HG03521 (cell line): ENCODE data around the gene PRRC1.

ENCODE experiments used
- ATAC-seq: cut with Tn5 transposase; IDR thresholded peaks from one replicate; pipeline ENCODE4 v1.9.1; 2021; ENCODE audit warnings: mild to moderate bottlenecking, moderate library complexity; ENCODE audit not compliant: unreplicated experiment

Gene PRRC1

DNA sequence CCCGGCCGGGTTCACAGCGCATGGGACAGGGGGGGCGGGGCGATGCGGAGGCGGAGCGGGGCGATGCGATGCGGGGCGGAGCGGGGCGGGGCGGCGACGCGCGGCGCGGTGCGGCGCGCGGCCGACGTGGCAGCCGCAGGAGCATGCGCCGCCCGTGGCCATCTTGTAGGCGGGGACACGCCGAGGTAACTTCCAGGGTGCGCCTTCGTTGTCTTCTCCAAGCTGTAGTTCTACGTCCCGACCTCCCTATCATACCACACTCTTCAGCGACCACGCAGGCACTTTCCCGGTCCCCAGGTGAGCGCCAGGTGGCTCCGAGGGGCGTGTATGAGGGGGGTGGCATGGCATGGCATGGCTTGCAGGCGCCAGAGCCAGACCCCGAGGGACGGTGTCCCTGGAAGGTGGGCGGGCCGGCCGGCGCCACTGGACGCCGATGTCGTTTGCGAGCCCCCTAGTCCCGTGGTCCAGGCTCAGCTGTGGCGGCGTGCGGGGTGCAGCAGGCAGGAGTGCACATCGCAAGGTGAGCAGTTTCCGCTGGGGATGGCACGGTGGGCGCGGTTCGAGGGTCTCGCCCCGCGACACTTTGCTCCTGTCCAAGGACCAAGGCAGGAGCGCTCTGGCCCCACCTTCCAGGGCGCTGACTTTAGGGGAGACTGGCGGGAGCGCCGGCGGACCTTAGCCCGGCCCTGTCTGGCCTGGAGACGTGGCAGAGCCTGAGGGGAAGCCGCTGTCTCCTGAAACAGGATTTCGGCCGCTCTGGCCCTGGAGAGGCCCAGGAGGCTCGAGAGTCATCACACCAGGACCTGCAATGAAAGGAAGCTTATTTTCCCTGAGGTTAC lies at the start of gene PRRC1:
PRRC1 (plus strand) TSS at position 161 of the 839 bp plus-strand sequence. CDS start 5,840 bp downstream, outside the sequence.
- peak; percentile 92 for ATAC-seq

DNA sequence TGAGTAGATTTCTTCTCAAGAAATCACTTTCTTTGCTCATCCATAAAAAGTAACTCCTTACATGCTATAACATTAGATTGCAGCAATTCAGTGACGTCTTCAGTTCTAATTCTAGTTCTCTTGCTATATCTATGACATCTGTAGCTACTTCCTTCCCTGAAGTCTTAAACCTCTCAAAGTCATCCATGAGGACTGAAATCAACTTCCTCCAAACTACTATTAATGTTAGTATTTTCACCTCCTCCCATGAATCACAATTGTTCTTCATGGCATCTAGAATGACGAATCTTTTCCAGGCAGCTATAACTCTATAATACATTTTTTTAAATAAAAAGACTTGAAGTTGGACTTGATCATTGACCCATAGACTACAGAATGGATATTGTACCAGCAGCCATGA lies 46.2 kb upstream of the PRRC1 start:
- no peak for ATAC-seq

DNA sequence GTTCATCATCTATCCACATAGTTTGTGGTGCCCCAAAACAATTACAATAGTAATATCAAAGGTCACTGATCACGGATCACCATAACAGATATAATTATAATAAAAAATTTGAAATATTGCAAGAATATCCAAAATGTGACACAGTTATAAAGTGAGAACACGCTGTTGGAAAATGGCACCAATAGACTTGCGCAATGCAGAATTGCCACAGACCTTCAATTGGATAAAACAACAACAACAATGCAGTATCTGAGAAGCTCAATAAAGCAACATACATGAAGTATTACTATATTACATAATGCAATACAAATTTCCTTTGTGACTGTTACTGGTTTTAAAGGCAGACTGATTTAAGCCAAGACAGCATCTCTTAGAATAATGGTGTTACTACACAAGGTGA lies 44.7 kb upstream of the PRRC1 start:
- ATAC-seq: no peak

DNA sequence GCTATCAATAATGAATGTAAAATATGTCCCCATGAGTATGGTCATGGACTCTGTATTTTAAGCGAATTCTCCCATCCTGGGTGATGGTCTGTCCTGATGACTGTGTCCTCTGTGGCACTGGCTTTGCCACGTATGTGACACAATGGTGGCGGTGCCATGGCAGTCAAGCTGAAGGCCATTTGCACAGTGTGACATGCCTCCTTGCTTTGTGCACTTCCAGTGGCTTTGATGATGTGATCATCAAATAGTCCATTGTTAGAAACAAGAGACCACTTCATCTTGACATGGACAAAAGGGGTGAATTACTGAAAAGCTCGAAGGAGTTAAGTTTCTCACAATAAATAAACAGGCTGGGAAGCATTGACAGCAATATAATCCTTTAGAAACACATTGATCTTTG lies 31.0 kb upstream of the PRRC1 start:
- ATAC-seq: no peak

DNA sequence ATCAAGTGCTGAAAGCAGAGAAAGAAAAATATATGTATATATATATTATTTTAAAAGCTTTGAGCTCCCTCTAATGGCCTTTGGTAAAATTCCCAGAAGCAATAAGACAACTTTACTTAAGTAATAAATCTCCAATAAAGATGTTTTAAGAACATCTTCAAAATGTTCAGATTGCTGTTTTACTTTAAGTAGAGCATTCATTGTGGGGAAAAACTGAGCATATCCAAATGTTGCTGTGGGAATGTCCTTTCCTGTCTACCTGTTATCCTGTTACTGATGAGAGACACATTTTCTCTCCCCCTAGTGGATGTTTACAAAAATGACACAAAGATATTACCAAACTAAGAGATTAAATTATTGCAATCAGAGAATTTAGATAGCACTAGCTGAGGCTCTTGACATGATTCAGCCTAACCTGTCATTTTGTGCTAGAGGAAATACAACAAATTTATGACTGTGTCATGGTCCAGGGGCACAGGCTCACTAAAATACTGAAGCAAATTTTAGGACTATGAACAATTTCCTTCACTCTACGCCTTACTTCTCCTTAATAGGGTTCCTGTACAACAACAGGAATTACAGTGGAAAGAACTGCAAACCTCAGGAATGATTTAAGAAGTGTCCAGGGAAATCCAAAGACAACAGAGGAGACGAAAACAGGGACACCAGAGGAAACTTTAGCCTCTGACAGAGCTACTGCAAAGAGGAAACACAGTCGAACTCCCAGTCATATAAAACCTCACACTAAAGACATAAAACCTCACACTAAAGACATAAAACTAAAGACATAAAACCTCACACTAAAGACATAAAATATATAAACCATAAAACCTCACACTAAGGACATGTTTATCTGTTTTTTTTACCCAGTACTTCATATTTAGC lies 24.3 kb upstream of the PRRC1 start:
- peak; percentile 60 for ATAC-seq

DNA sequence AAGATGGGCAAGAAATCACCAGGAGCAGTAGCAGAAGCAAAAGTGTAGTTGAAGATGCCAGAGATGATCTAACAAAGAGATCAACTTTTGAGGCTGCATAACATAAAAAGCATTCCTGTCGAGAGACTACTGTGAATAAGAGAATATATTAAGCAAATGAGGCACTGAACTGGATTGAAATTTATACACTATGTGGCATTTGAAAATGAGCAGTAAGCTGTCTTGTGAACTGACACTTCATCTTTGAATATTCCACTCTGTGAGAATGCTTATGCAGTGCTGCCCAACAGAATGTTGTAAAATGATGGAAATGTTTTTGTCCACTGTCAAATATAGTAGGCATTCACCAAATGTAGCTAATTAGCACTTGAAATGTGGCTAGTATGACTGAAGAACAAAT lies 18.9 kb upstream of the PRRC1 start:
- ATAC-seq: no peak

DNA sequence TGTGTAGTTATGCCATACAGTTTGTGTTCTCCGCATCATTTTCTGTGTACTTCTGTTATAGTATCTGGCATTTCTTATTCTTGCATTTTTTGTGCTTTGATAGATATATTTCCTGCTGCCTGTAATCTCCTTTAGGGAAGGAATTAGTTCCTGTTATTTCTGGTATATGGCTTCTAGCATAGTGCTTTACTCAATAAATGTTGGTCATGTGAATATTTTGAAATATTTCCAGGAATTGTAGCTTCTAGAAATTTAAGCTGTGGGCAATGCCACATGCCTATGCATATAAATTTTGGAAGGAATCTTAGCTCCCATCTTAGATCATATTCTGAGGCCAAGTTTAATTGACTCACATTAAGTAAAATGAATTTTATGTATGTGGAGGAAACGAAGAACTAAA lies 11.5 kb upstream of the PRRC1 start:
- no peak for ATAC-seq

DNA sequence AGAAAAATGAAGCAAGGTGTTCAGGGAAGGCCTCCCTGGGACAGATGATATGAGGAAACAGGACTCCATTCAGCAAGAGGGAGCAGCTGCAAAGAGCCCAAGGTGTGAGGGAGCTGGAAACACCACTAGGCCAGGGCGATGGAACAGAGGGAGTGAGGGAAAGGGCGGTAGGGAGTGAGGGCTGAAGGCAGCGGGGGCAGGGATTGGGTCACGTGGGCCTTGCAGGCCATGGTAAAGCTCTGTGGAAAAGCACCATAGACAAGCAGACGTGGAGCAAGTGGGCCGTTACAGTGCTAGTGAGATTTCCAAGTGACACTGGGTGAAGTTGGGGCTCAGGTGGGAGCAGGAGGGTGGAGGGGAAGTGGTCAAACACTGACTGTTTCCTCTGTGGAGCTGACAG lies 10.8 kb upstream of the PRRC1 start:
- ATAC-seq: no peak

DNA sequence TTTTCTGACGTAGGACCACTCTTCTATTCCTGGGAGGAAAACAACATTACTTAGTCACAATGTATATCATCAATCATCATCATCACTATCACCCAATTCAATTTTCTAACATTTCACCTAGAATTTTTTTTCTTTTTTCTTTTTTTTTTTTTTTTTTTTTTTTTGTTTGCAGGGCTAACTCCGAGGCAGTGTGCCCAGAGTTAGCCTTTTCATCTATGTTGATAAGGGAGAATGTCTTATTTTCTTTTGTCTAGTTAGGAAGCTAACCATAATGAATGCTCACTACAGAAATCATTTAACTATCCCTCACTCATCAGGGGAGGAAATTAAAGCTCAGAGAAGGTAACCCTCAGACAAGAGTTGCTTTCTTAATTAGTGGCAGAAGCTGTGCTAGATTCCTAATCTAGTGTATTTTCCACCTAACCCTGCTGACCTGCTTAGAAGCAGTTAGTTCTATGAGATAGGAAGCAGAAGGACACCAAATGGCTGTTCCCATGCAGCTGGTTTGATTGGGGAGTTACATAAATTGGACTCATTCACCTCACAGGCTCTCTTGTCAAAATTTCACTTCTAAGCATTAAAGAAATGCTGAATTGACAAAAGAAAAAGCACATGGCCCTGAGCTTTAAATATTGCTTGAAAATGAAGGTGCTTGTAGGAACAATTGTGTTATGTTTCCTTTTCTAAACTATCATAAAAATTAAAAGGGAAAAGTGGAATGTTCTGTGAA lies 8.6 kb upstream of the PRRC1 start:
- ATAC-seq: no peak

DNA sequence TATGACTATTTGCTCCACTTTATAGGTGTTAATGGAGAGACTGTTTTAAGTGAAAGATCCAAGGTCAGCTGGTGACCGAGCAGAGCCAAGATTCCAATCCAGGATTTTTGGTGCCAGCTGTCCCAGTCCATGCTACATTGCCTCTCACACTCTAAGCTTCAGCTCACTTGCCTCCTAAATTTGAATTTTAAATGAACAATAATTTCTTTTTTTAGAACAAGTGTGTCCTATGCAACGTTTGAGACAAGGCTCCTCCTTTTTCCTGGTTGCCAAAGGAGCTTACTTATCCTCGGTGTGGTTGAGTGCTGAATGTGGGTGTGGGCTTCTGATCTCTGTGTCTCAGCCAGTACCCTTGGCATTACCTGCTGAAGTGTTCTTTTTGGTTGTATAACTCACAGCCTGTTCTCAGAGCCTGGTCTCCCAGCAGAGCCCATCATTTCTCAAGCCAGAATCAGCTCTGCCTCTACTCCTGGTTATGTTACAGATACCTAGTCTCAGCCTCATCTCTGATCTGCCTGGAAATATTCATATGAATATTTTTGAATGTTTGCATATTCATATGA lies 4.0 kb upstream of the PRRC1 start:
- no peak for ATAC-seq

DNA sequence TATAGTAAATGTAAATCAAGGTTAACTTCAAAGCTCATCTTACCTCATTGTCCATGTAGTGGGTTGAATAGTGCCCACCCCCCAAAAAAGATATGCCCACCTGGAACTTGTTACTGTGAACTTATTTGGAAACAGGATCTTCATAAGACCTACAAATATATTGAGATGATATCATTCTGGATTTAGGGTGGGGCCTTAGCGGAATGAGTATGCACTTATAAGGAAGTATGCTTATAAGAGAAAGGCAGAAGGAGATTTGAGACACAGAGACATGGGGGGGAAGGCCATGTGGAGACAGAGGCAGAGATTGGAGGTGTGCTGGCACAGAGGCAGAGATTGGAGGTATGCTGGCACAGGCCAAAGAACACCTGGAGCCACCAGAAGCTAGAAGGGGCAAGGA lies 2.6 kb upstream of the PRRC1 start:
- ATAC-seq: no peak

DNA sequence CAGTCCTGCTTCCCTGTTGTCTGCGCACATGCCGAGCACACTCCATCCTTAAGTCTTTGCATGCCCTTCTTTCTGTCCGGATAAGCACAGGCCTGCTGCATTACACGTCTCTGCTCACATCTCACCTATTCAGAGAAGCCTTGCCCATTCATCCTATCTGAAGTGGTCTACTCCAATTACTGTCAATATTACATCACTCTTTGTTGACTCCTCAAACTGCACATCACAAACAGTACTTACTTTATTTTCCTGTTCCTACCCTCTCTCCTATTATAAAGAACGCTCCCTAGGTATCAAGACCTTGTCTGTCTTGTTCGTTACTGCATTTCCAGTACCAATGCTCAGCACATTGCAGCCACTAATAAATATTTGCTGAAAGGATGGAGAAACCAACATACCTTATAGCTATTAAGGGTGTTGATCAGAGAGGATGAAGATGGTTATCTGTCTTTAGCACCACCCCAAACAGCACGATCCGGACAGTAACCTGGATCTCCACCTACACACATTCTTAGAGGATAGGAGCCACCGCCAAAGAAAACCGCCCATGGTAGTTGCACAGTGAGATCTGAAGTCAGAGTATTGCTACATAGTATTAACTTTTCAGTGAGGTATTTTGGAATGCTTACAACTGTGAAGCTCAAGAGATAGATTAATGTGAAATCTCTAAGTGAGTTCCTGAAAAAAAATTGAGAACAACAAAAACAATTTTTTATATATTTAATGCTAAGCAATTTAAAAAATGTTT lies 1.6 kb upstream of the PRRC1 start:
- ATAC-seq: no peak

DNA sequence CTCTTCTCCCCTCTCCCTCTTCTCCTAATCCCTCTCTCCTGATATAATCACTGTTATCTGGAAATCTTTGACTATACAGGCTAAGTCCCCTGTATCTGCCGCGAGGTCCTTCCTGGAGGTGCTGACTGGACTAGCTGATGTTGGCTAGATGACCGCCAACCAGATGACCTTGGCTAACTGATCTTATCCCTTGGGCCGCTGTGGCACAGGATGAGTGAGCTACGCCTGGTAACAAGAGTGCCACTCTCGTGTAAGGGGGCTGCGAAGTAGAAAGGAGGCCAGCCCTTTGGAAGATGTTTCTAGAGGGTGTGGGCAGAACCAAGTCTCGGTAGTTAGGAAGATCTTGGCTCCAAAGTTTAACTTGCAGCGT lies 345 bp upstream of the PRRC1 start:
- ATAC-seq: no peak

DNA sequence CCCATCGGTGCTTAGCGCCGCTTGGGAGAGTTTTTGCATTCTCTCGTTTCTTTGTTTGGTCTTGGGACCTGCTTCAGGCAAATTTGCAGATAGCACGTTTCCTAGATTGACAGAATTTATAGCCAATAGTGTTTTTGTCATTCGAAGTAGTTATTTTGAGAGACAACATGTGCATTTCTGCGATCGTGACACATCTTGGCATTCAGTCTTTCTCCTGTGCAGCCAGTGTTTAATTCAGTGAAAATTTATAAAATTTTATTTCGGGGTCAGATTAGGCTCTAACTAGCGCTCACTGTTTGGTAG lies 830 bp downstream of the PRRC1 start:
- peak; percentile 16 for ATAC-seq

DNA sequence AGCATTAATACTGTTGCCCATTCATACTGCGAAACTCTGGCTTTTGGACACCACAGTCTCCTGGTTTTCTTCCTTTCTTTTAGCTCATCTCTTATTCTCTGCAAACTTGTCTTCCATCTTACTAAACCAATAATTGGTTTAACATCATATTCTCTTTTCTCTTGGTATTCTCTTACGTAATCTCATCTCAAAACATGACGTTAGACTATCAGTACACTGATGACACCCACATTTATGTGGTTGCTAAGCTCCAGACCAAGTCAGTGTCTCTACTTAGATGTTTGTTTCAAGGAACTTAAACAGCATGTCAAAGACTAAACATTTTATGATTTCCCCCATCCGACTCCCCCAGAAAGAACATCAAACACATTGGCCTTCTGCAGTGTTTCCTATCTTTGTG lies 2.1 kb downstream of the PRRC1 start:
- no peak for ATAC-seq

DNA sequence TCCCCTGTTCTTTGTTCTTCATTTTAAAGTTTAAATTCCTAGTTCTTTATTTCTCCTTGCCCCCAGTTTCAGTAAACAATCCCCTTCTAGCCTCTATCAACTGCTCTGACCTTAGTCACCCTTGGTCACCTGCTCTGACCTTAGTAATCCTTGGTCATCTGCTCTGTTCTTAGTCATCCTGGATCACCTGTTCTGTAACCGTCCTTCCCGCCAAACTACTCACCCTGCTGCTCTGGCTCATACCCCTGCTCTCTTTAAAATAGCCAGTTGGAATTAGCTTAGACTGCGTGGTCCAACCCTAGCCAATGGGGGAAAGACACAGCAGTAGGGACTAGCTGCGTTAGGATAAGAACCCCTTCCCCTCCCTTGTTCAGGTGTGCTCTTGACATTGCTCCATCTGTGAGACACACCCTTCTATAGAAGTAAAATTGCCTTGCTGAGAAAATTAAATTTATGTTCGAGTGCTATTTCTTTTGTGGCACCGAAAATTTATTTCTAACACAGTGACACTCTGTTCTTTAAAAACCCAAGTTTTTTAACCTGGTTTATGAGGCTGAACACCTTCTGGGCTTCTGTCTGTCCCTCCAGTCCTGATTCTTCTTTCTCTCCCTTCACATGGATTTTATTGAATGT lies 3.8 kb downstream of the PRRC1 start:
- no peak for ATAC-seq

DNA sequence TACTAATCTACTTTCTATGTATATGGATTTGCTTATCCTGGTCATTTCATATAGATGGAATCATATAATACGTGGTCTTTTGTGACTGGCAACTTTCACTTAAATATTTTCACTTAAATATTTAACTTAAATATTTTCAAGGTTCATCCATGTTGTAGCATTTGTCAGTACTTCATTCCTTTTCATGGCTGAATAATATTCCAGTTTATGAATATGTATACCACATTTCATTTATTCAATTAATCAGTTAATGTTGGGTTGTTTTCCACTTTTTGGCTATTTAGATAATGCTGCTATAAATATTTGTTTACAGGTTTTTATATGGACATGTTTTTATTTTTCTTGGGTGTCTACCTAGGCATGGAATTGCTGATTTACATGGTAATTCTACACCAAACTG lies 7.7 kb downstream of the PRRC1 start:
- no peak for ATAC-seq

DNA sequence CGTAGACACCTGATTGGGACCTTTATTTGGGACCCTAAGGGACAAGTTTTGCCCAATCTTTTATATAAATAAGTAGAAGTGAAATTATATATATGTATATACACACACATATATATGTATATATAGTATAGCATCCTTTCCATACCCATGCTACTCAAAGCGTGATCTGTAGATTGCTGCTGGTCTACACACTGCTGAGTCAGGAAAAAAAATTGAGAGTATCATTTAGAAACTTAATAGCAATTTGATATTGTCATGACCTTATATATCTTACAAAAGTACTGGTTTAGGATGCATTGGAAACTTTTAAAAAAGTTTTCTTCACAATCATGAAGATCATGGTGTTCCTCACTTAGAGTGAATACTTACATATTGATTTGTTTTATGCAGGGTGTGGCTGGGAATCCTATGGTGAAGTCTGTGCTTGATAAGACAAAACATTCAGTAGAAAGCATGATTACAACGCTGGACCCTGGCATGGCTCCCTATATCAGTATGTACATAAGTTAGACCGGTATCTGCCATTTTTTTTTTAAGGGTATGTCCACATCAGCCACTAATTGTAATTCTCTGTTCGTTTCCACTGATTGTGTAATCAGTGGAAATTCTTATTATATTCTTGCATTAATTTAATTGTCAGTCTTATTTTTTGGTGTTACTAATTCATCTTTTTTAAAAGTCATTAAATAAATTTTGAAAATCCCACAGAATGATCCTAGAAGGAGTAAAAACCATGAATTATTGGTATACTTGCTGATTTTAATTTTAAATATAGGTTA lies 12.7 kb downstream of the PRRC1 start:
- no peak for ATAC-seq

DNA sequence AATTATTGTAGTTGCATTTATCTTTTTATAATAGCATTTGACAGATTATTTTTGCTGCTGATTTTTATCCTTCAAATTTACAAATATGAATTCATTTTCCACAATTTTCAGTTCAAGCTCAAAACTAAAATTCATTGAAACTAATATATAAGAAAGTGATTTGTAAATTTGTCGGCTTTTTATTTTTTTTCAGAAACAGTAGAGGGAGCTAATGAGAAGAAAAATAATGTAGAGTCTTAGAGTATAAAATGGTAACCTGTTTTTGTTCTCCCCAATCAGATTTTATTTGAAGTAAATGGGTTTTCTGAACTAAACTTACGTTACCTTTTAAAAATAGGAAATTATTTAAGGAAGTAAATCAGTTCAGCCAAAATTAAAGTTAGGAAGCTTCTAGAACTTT lies 19.2 kb downstream of the PRRC1 start:
- no peak for ATAC-seq
